Lower leg skin (tissue), 3 donors: ENCODE data around the gene CIB4.

ENCODE experiments used
- CTCF ChIP-seq, 3 donors: fragments of 450-650 bp; IDR thresholded peaks; one replicate each; pipeline ENCODE4 v1.5.1; 2016; ENCODE audit warnings: antibody characterized with exemption in 3 of 3, mild to moderate bottlenecking in 3 of 3, moderate library complexity in 2 of 3
- POLR2A ChIP-seq, 2 donors: fragments of 450-650 bp; IDR thresholded peaks; one replicate each; pipeline ENCODE4 v1.6.1; 2016 to 2017; ENCODE audit warnings: antibody characterized with exemption in 2 of 2, mild to moderate bottlenecking in 1 of 2, moderate library complexity in 1 of 2

- TF ChIP-seq CTCF (IDR thresholded peaks at IDR 0.05) (no peak), POLR2A (IDR thresholded peaks at IDR 0.05) (no peak)
These were observed 79.8 kb downstream of the CIB4 start for GRCh38 chr2:26561376-26561775.
